ENCODE results near the gene MRPS11.

- TF ChIP-seq CTCF (IDR thresholded peaks at IDR 0.05; ENCODE audit: low read depth, low read length) (no peak), MYC (IDR thresholded peaks at IDR 0.05; ENCODE audit: low read depth, low read length) (no peak)
Measured at GRCh38 chr15:88431441-88431840, 36.1 kb upstream of the MRPS11 start.

Data from NB4 (cell line).